Common myeloid progenitor, CD34-positive (primary cell): Measurements from ENCODE around the gene XPR1.
"Not testable (repeated sequence)": the region's sequence is repeated elsewhere in the genome, so short reads cannot be mapped to it uniquely, and the experiment has no call there.

Experiments
- CTCF ChIA-PET: fragments of 350-600 bp; sonication (Branson Sonifier 250); formaldehyde crosslinking; loops from one replicate; lab custom pipeline; 2021; ENCODE audit warnings: antibody characterized with exemption; lab: Charles Lee
- POLR2A ChIA-PET: fragments of 350-600 bp; sonication (Branson Sonifier 250); formaldehyde crosslinking; loops from one replicate; lab custom pipeline; 2021; ENCODE audit warnings: antibody characterized with exemption; lab: Charles Lee
- DNase-seq, 3 donors: peaks; one replicate each; pipeline versions ENCODE4 v3.0.0 to v3.0.0-alpha.2; 2013
- H3K27ac ChIP-seq, 2 experiments: 1 replicate in 1 of 2; 2 replicates in 1 of 2; pipeline ENCODE4 v1.7.0; 2013; ENCODE audit warnings: inconsistent platforms in 2 of 2, low read length in 2 of 2, mild to moderate bottlenecking in 2 of 2, low read depth in 1 of 2, moderate library complexity in 1 of 2; ENCODE audit not compliant: severe bottlenecking in 2 of 2, insufficient read depth in 1 of 2, poor library complexity in 1 of 2
- H3K27me3 ChIP-seq, 5 experiments: replicated peaks in 2 of 5; 1 replicate in 3 of 5; 2 replicates in 2 of 5; pipeline versions ENCODE4 v1.6.1 to v1.7.0; 2013; ENCODE audit warnings: low read length in 4 of 5, mild to moderate bottlenecking in 2 of 5, moderate library complexity in 2 of 5, inconsistent platforms in 1 of 5; ENCODE audit not compliant: insufficient read depth in 5 of 5, control insufficient read depth in 4 of 5
- H3K36me3 ChIP-seq, 4 experiments: 1 replicate in 2 of 4; 2 replicates in 2 of 4; pipeline versions ENCODE4 v1.6.1 to v1.7.0; 2013; ENCODE audit warnings: low read length in 3 of 4, control low read depth in 1 of 4, mild to moderate bottlenecking in 1 of 4; ENCODE audit not compliant: control insufficient read depth in 4 of 4, insufficient read depth in 4 of 4
- H3K4me1 ChIP-seq, 4 experiments: 1 replicate in 3 of 4; 2 replicates in 1 of 4; pipeline versions ENCODE4 v1.6.1 to v1.7.1; 2013; ENCODE audit warnings: low read length in 3 of 4, mild to moderate bottlenecking in 3 of 4, control low read depth in 1 of 4, inconsistent platforms in 1 of 4, moderate library complexity in 1 of 4; ENCODE audit not compliant: control insufficient read depth in 4 of 4, insufficient read depth in 4 of 4; ENCODE audit errors: control extremely low read depth in 1 of 4
- H3K4me3 ChIP-seq, 7 experiments: 1 replicate in 4 of 7; 2 replicates in 3 of 7; pipeline versions ENCODE4 v1.5.1 to v1.7.0; 2013; ENCODE audit warnings: mild to moderate bottlenecking in 7 of 7, low read length in 6 of 7, moderate library complexity in 6 of 7, inconsistent platforms in 2 of 7, low read depth in 2 of 7, control low read depth in 1 of 7; ENCODE audit not compliant: insufficient read depth in 4 of 7, control insufficient read depth in 1 of 7; ENCODE audit errors: extremely low read depth in 1 of 7
- H3K9me3 ChIP-seq, 5 experiments: 1 replicate in 4 of 5; 2 replicates in 1 of 5; pipeline versions ENCODE4 v1.6.1 to v1.7.1; 2013; ENCODE audit warnings: low read length in 4 of 5, mild to moderate bottlenecking in 2 of 5, inconsistent platforms in 1 of 5, low read depth in 1 of 5, moderate library complexity in 1 of 5; ENCODE audit not compliant: control insufficient read depth in 4 of 5, insufficient read depth in 2 of 5; ENCODE audit errors: control extremely low read depth in 1 of 5
- WGBS: methylation state at CpG from one replicate; pipeline ENCODE4 v1.1.5; 2013; ENCODE audit not compliant: insufficient coverage; 5-methylcytosine and 5-hydroxymethylcytosine counted together

The XPR1 gene

GRCh38 chr1:180816132-180816531, 184.3 kb downstream of the XPR1 start:
- no peak overlapping the region for H3K4me3 ChIP-seq
- POLR2A ChIA-PET, result no interaction called here
- CTCF ChIA-PET, result no interaction called here
- H3K27me3 ChIP-seq, result no peaks in the 10 kb centered on the region
- peaks cover 0 to 4% (median 0%) of the 10 kb centered on the region in 5 experiments for H3K9me3 ChIP-seq
- no peak for DNase-seq
- WGBS, result 97% methylated on average over 6 of the region's 10 CpGs
- H3K4me1 ChIP-seq, result no peaks in the 10 kb centered on the region
- no peak overlapping the region for H3K27ac ChIP-seq
- H3K36me3 ChIP-seq, result peaks cover 0 to 6% (median 3%) of the 10 kb centered on the region in 4 experiments

- Histone ChIP-seq H3K27ac (no peak overlapping the region), H3K4me1 (no peaks in the 10 kb centered on the region), H3K27me3 (no peaks in the 10 kb centered on the region), H3K4me3 (no peak overlapping the region), H3K36me3 (peaks cover 0 to 6% (median 1%) of the 10 kb centered on the region in 4 experiments), H3K9me3 (peaks cover 0 to 5% (median 0%) of the 10 kb centered on the region in 5 experiments)
- POLR2A ChIA-PET, result no interaction called here
- 93% methylated on average over 1 of the region's 2 CpGs for WGBS
- CTCF ChIA-PET, result no interaction called here
- no peak for DNase-seq
Measured at GRCh38 chr1:180821970-180822369, 190.1 kb downstream of the XPR1 start.

GRCh38 chr1:180831507-180831906, 199.7 kb downstream of the XPR1 start:
- DNase-seq, CTCF ChIA-PET, H3K27me3 ChIP-seq, H3K27ac ChIP-seq, POLR2A ChIA-PET, H3K4me1 ChIP-seq, H3K4me3 ChIP-seq: not testable (repeated sequence)
- H3K36me3 ChIP-seq, result peaks cover 0 to 27% (median 6%) of the 10 kb centered on the region in 4 experiments
- 100% methylated on average over 1 of the region's 2 CpGs for WGBS
- H3K9me3 ChIP-seq, result peaks cover 0 to 25% (median 0%) of the 10 kb centered on the region in 5 experiments

DNA sequence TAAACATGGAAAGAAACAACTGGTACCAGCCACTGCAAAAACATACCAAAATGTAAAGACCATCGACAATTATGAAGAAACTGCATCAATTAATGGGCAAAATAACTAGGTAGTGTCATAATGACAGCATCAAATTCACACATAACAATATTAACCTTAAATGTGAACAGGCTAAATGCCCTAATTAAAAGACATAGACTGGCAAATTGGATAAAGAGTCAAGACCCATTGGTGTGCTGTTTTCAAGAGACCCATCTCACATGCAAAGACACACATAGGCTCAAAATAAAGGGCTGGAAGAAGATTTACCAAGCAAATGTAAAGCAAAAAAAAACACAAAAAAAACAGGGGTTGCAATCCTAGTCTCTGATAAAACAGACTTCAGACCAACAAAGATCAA, 201.4 kb downstream of the XPR1 start:
- POLR2A ChIA-PET, result not testable (repeated sequence)

GRCh38 chr1:180836449-180836848, 204.6 kb downstream of the XPR1 start:
- POLR2A ChIA-PET, result no interaction called here
- Histone ChIP-seq H3K9me3 (peaks cover 0 to 26% (median 0%) of the 10 kb centered on the region in 5 experiments), H3K27me3 (no peaks in the 10 kb centered on the region), H3K36me3 (peaks cover 0 to 36% (median 6%) of the 10 kb centered on the region in 4 experiments), H3K27ac (no peak overlapping the region), H3K4me3 (no peak overlapping the region), H3K4me1 (no peaks in the 10 kb centered on the region)
- CTCF ChIA-PET, result interaction anchor here (0.7 kb wide), 1 partner anchor 10 kb away, joined by 3 read pairs; no protein-coding TSS in a partner anchor
- no peak for DNase-seq
- WGBS, result 98% methylated on average over 5 of the region's 6 CpGs

More for the DNA sequence above, 201.4 kb downstream of the XPR1 start:
- H3K4me3 ChIP-seq, DNase-seq, H3K4me1 ChIP-seq, H3K27me3 ChIP-seq, CTCF ChIA-PET, H3K27ac ChIP-seq: not testable (repeated sequence)
- Histone ChIP-seq H3K36me3 (peaks cover 0 to 36% (median 6%) of the 10 kb centered on the region in 4 experiments), H3K9me3 (peaks cover 0 to 25% (median 0%) of the 10 kb centered on the region in 5 experiments)
- no CpG with 5 or more reads among the region's 1 CpG for WGBS

DNA sequence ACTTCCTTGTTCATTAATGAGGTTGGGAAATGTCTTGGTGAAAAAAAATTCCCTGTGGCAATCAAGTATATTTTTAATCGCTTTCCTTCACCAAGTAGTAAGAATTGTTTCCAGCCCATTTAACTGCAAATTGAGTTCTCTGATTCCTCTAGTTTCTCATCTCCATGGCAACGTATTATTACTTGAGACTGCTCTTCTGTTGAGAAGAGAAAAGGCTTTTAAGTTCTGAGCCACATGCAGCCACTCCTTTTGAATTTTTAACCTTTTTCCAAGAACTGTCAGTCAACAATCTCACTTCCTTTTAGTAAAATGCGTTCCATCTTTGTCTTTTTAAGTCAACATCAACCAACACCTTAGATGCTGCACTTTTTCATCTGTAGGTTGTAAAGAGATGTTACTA, 205.2 kb downstream of the XPR1 start:
- H3K27ac ChIP-seq, result no peak overlapping the region
- no peak overlapping the region for H3K4me3 ChIP-seq
- no peak for DNase-seq
- peaks cover 0 to 36% (median 6%) of the 10 kb centered on the region in 4 experiments for H3K36me3 ChIP-seq
- POLR2A ChIA-PET, result no interaction called here
- H3K9me3 ChIP-seq, result peaks cover 0 to 23% (median 0%) of the 10 kb centered on the region in 5 experiments
- CTCF ChIA-PET, result no interaction called here
- H3K4me1 ChIP-seq, result no peaks in the 10 kb centered on the region
- 100% methylated on average over 1 of the region's 3 CpGs for WGBS
- no peaks in the 10 kb centered on the region for H3K27me3 ChIP-seq

DNA sequence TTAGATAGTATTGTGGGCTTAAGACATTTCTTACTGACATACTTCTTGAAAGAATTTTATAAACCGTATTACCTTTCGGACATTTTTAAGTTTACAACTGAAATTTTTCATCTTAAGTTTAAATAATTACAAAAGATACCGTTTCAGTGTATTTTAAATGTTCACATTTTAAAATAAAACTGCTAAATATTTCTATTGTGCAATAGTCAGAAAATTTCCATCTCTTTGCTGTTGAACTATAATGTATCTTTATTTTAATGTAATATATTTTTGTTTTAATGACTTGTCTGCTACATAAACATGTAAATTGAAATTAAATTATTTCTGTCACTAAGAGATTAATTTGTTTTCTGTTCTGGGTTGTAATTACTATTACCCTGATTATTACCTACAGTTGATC, 206.7 kb downstream of the XPR1 start:
- CTCF ChIA-PET, result no interaction called here
- POLR2A ChIA-PET, result no interaction called here

More for the DNA sequence above, 206.7 kb downstream of the XPR1 start:
- H3K27me3 ChIP-seq, result no peaks in the 10 kb centered on the region
- no peak overlapping the region for H3K27ac ChIP-seq
- no peak for DNase-seq
- no peaks in the 10 kb centered on the region for H3K4me1 ChIP-seq
- peaks cover 0 to 27% (median 6%) of the 10 kb centered on the region in 4 experiments for H3K36me3 ChIP-seq
- H3K4me3 ChIP-seq, result no peak overlapping the region
- peaks cover 0 to 13% (median 0%) of the 10 kb centered on the region in 5 experiments for H3K9me3 ChIP-seq
- WGBS, result no CpG with 5 or more reads among the region's 3 CpGs
